ENCODE data around the gene LIMA1. TPM values are rescaled to one million over a fixed set of nuclear protein-coding genes. Genes with fewer than 3 reads are reported as not detected.

The LIMA1 gene
- total RNA-seq, 1 donor from 2014 or later = 79.4 TPM

DNA sequence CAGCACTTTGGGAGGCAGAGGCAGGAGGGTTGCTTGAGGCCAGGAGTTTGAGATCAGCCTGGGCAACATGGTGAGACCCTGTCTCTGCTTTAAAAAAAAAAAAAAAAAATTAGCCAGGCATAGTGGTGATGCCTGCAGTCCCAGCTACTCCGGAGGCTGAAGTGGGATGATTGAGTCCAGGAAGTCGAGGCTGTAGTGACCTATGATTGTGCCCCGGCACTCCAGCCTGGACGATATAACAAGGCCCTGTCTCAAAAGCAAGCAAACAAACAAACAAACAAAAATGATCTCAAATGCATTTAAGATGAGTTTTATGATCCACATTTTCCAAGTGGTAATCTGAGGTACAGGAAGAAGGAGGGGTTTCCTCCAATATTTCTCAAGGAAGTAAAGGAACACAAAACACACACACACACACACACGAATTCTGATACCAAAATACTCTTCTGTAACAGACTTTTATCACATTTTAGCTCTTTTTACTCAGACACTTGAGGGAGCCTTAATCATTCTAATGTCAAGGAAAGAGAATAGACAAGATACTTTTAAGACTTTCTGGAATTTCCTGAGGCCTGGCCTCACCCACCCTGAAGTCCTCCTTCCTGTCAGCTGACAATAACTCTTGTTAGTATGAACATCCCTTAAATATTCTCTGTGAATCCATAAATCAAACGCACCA is 71.8 kb downstream of the LIMA1 start:
- peaks cover 0 to 18% of the 10 kb centered on the region in 2 donors for H3K4me1 ChIP-seq
- no peaks in the 10 kb centered on the region for H3K9me3 ChIP-seq
- H3K27ac ChIP-seq = peak overlapping the region in 1 of 2 donors; percentile 28
- no peak for DNase-seq (ENCODE audit: low spot score in 2 of 2)
- intact Hi-C loops (cut with DNase I) = no loop called here
- no peak overlapping the region for H3K4me3 ChIP-seq
- H3K27me3 ChIP-seq = no peaks in the 10 kb centered on the region
- TF ChIP-seq, protein P1, sequence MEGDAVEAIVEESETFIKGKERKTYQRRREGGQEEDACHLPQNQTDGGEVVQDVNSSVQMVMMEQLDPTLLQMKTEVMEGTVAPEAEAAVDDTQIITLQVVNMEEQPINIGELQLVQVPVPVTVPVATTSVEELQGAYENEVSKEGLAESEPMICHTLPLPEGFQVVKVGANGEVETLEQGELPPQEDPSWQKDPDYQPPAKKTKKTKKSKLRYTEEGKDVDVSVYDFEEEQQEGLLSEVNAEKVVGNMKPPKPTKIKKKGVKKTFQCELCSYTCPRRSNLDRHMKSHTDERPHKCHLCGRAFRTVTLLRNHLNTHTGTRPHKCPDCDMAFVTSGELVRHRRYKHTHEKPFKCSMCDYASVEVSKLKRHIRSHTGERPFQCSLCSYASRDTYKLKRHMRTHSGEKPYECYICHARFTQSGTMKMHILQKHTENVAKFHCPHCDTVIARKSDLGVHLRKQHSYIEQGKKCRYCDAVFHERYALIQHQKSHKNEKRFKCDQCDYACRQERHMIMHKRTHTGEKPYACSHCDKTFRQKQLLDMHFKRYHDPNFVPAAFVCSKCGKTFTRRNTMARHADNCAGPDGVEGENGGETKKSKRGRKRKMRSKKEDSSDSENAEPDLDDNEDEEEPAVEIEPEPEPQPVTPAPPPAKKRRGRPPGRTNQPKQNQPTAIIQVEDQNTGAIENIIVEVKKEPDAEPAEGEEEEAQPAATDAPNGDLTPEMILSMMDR (IDR thresholded peaks at IDR 0.05) = no peak
- peaks cover 0 to 9% of the 10 kb centered on the region in 2 donors for H3K36me3 ChIP-seq

DNA sequence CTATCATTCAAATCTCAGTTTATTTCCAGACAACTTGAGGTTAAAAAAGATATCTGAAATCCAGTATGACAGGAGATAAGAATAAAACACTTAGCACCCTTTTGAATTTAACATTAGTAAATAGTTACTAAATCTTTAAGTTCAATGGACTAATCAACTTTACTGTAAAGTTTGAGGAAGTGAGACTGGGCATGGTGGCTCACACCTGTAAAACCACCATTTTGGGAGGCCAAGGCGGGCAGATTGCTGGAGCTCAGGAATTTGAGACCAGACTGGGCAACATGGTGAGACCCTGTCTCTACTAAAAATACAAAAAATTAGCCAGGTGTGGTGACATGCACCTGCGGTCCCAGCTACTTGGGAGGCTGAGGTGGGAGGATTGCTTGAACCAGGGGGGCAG is 75.9 kb downstream of the LIMA1 start:
- no peaks in the 10 kb centered on the region for H3K27me3 ChIP-seq
- no peak for DNase-seq (ENCODE audit: low spot score in 2 of 2)
- H3K4me1 ChIP-seq = peaks cover 0 to 8% of the 10 kb centered on the region in 2 donors
- H3K4me3 ChIP-seq = no peak overlapping the region
- H3K27ac ChIP-seq = no peak overlapping the region
- H3K9me3 ChIP-seq = no peaks in the 10 kb centered on the region
- intact Hi-C loops (cut with DNase I) = no loop called here
- peaks cover 26 to 46% of the 10 kb centered on the region in 2 donors for H3K36me3 ChIP-seq
- TF ChIP-seq, protein P1 (IDR thresholded peaks at IDR 0.05) = no peak

DNA sequence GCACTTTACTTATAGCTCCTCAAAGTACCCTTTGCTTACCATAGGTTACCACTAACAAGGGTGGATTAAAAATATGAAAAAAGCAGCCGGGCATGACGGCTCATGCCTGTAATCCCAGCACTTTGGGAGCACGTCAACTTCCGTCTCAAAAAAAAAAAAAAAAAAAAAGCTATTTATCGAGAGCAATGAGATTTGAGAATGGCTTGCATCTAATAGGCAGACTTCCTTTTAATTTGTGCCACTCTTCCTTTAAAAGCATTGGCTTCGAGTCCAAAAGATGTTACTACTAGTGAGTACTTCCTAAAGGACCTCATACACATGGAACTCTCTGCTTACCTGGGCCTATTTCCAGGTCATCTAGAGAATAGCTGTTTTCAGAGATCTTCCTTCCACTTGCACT is 77.7 kb downstream of the LIMA1 start:
- no peak for DNase-seq (ENCODE audit: low spot score in 2 of 2)
- intact Hi-C loops (cut with DNase I) = no loop called here

DNA sequence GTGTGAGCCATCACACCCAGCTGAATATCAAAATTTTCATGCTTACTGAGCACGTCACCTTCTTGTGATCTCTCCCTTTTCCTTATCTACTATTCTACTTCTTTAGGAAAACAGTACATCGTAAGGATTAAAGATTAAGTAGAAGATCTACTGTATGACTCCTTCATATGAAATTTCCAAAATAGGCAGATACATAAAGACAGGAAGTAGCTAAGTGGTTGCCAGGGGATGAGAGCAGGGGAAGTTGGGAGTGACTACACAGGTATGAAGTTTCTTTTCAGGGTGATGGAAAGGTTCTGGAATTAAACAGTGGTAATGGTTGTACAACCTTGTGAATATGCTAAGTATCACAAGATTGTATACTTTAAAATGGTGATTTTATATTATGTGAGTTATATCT is 79.6 kb downstream of the LIMA1 start:
- peaks cover 47 to 83% of the 10 kb centered on the region in 2 donors for H3K36me3 ChIP-seq
- intact Hi-C loops (cut with DNase I) = no loop called here
- H3K9me3 ChIP-seq = no peaks in the 10 kb centered on the region
- H3K4me3 ChIP-seq = no peak overlapping the region
- DNase-seq (ENCODE audit: low spot score in 2 of 2) = no peak
- H3K4me1 ChIP-seq = no peaks in the 10 kb centered on the region
- H3K27ac ChIP-seq = no peak overlapping the region
- TF ChIP-seq, protein P1 (IDR thresholded peaks at IDR 0.05) = no peak
- no peaks in the 10 kb centered on the region for H3K27me3 ChIP-seq

More for the DNA sequence above, 77.7 kb downstream of the LIMA1 start:
- no peaks in the 10 kb centered on the region for H3K27me3 ChIP-seq
- H3K9me3 ChIP-seq = no peaks in the 10 kb centered on the region
- TF ChIP-seq, protein P1 (IDR thresholded peaks at IDR 0.05) = no peak
- H3K27ac ChIP-seq = no peak overlapping the region
- peaks cover 27 to 63% of the 10 kb centered on the region in 2 donors for H3K36me3 ChIP-seq
- no peaks in the 10 kb centered on the region for H3K4me1 ChIP-seq
- no peak overlapping the region for H3K4me3 ChIP-seq

DNA sequence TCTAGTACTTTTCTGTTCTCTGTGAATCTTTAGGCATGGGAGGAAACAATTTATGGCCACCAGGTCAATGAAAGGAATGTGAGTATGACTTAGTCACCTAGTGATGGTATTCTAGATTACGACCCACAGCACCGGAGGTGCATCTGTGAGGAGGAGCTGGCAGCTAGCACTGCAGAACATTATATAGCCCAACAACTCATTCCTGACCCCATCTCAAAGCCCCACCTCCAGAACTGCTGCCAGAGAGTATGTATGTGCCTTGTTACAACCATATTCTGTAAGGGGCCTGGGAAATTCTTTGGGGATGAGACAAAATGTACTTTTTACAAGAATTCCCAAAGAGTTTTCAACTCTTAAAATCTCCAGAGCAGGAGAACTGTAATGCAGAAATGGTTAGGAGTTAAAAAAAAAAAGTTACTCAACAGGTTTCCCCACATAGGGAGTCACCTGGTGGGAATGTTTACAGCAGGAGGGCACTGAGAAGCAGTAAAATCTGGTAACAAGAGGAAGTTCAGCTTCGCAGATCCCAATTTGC is 81.3 kb downstream of the LIMA1 start:
- Histone ChIP-seq H3K4me3 (no peak overlapping the region), H3K9me3 (no peaks in the 10 kb centered on the region), H3K27me3 (no peaks in the 10 kb centered on the region), H3K36me3 (peaks cover 57 to 85% of the 10 kb centered on the region in 2 donors), H3K27ac (no peak overlapping the region), H3K4me1 (no peaks in the 10 kb centered on the region)
- no peak for DNase-seq (ENCODE audit: low spot score in 2 of 2)
- intact Hi-C loops (cut with DNase I) = no loop called here
- TF ChIP-seq, protein P1 (IDR thresholded peaks at IDR 0.05) = no peak

Data from ascending aorta (tissue), 2 donors.